HG02678 (cell line): ENCODE results near the gene COL6A1.

Source experiments
- ATAC-seq: cut with Tn5 transposase; IDR thresholded peaks from one replicate; pipeline ENCODE4 v1.9.1; 2021; ENCODE audit warnings: mild to moderate bottlenecking, moderate library complexity; ENCODE audit not compliant: unreplicated experiment

COL6A1 gene

GRCh38 chr21:45992301-45993209 is 11.0 kb downstream of the COL6A1 start:
- no peak for ATAC-seq

- ATAC-seq, result no peak
Observed at GRCh38 chr21:45993210-45994085, 11.9 kb downstream of the COL6A1 start.

GRCh38 chr21:45994086-45994661 is 12.6 kb downstream of the COL6A1 start:
- no peak for ATAC-seq

- no peak for ATAC-seq
Observed at GRCh38 chr21:45994759-45995685, 13.5 kb downstream of the COL6A1 start.

- ATAC-seq, result no peak
Observed at GRCh38 chr21:45995686-45996179, 14.2 kb downstream of the COL6A1 start.

- ATAC-seq, result no peak
Observed at GRCh38 chr21:45996311-45997204, 15.0 kb downstream of the COL6A1 start.

- ATAC-seq, result no peak
Observed at GRCh38 chr21:45997205-45997494, 15.6 kb downstream of the COL6A1 start.

GRCh38 chr21:45997495-45998275 is 16.1 kb downstream of the COL6A1 start:
- ATAC-seq, result no peak

- no peak for ATAC-seq
Observed at GRCh38 chr21:45998276-45998701, 16.7 kb downstream of the COL6A1 start.

GRCh38 chr21:45998871-45999580 is 17.5 kb downstream of the COL6A1 start:
- ATAC-seq, result no peak

GRCh38 chr21:45999581-46000181 is 18.1 kb downstream of the COL6A1 start:
- ATAC-seq, result no peak

GRCh38 chr21:46000182-46000730 is 18.7 kb downstream of the COL6A1 start:
- no peak for ATAC-seq

GRCh38 chr21:46000731-46001641 is 19.4 kb downstream of the COL6A1 start:
- no peak for ATAC-seq

GRCh38 chr21:46001821-46002681 is 20.5 kb downstream of the COL6A1 start:
- no peak for ATAC-seq
